Smooth muscle cell (in vitro differentiated cells): ENCODE results near the gene HGD. TPM values are rescaled to one million over a fixed set of nuclear protein-coding genes. Genes with fewer than 3 reads are reported as not detected.

Experiments used
- DNase-seq: peaks from one replicate; lab custom pipeline; 2025; ENCODE audit not compliant: unreplicated experiment; lab: John Stamatoyannopoulos, UW
- H2AFZ ChIP-seq: fragments of 200-600 bp; sonication (generic); 2 replicates; pipeline ENCODE4 v1.6.0; 2016; ENCODE audit warnings: antibody characterized with exemption, low read depth, mild to moderate bottlenecking
- H3F3A ChIP-seq: fragments of 200-600 bp; sonication (generic); 2 replicates; pipeline ENCODE4 v1.6.0; 2017; ENCODE audit warnings: antibody characterized with exemption, low read depth
- H3K27ac ChIP-seq: fragments of 200-600 bp; sonication (generic); 2 replicates; pipeline ENCODE4 v1.5.1; 2016; ENCODE audit warnings: low read depth, mild to moderate bottlenecking
- H3K27me3 ChIP-seq: fragments of 200-600 bp; sonication (generic); 2 replicates; pipeline ENCODE4 v1.6.1; 2016; ENCODE audit warnings: low read depth, mild to moderate bottlenecking
- H3K36me3 ChIP-seq: fragments of 200-600 bp; sonication (generic); 2 replicates; pipeline ENCODE4 v1.5.1; 2016; ENCODE audit warnings: low read depth
- H3K4me1 ChIP-seq: fragments of 200-600 bp; sonication (generic); 2 replicates; pipeline ENCODE4 v1.5.1; 2016; ENCODE audit warnings: low read depth
- H3K4me2 ChIP-seq: fragments of 200-600 bp; sonication (generic); 2 replicates; pipeline ENCODE4 v1.6.0; 2016; ENCODE audit warnings: mild to moderate bottlenecking
- H3K4me3 ChIP-seq: fragments of 200-600 bp; sonication (generic); 2 replicates; pipeline ENCODE4 v1.5.1; 2016; ENCODE audit warnings: mild to moderate bottlenecking
- H3K79me2 ChIP-seq: fragments of 200-600 bp; sonication (generic); 2 replicates; pipeline ENCODE4 v1.6.0; 2016; ENCODE audit warnings: low read depth, mild to moderate bottlenecking
- H3K9ac ChIP-seq: fragments of 200-600 bp; sonication (generic); 2 replicates; pipeline ENCODE4 v1.6.0; 2016; ENCODE audit warnings: low read depth
- H3K9me3 ChIP-seq: fragments of 200-600 bp; sonication (generic); replicated peaks from 2 replicates; pipeline ENCODE4 v1.5.1; 2016; ENCODE audit warnings: low read depth
- H4K20me1 ChIP-seq: fragments of 200-600 bp; sonication (generic); 2 replicates; pipeline ENCODE4 v1.6.0; 2016; ENCODE audit warnings: low read depth
- CTCF ChIP-seq: fragments of 200-600 bp; sonication (generic); IDR thresholded peaks from 2 replicates; pipeline ENCODE4 v1.5.1; 2017; ENCODE audit warnings: borderline replicate concordance, mild to moderate bottlenecking, antibody characterized with exemption; ENCODE audit not compliant: insufficient read depth, poor library complexity, severe bottlenecking
- WGBS: methylation state at CpG from one replicate; pipeline ENCODE4 v1.1.7; 2016; ENCODE audit warnings: low lambda C conversion rate; 5-methylcytosine and 5-hydroxymethylcytosine counted together
- polyA plus RNA-seq: library from polyadenylated mRNA; unstranded; fragments of >200 nt; fragmentation: Nextera tagmentation; extraction: Ambion mirVana; gene quantifications from 2 replicates; pipeline ENCODE4 v1.2.1, GENCODE V29; 2016
- total RNA-seq: library from RNA; depleted of rRNA; stranded (reverse); fragments of >200 nt; gene quantifications from 2 replicates; pipeline ENCODE4 v1.2.3, GENCODE V29; 2014

Gene HGD
- total and polyA plus RNA-seq, 2 experiments from 2014 or later: 3.8 to 10.9 TPM

- H3K9me3 ChIP-seq: no peaks in the 10 kb centered on the region
- no peaks in the 10 kb centered on the region for H4K20me1 ChIP-seq
- no peak overlapping the region for H3K9ac ChIP-seq
- H3K4me3 ChIP-seq: no peak overlapping the region
- WGBS: 82% methylated on average over 5 of the region's 5 CpGs
- H3K27ac ChIP-seq: no peak overlapping the region
- H3K27me3 ChIP-seq: no peaks in the 10 kb centered on the region
- no peak overlapping the region for H3K4me2 ChIP-seq
- no peak overlapping the region for H2AFZ ChIP-seq
- H3K79me2 ChIP-seq: no peaks in the 10 kb centered on the region
- DNase-seq: no peak
- no peak for TF ChIP-seq CTCF
- no peaks in the 10 kb centered on the region for H3K36me3 ChIP-seq
- H3K4me1 ChIP-seq: no peaks in the 10 kb centered on the region
- no peaks in the 10 kb centered on the region for H3F3A ChIP-seq
Observed at GRCh38 chr3:120652896-120653545, 29.0 kb downstream of the HGD start.

GRCh38 chr3:120652281-120652680, 29.8 kb downstream of the HGD start:
- H2AFZ ChIP-seq: no peak overlapping the region
- no peak overlapping the region for H3K4me3 ChIP-seq
- H3K4me1 ChIP-seq: no peaks in the 10 kb centered on the region
- no peaks in the 10 kb centered on the region for H3K9me3 ChIP-seq
- no peak overlapping the region for H3K27ac ChIP-seq
- no peak overlapping the region for H3K9ac ChIP-seq
- DNase-seq: no peak
- no peaks in the 10 kb centered on the region for H3F3A ChIP-seq
- 85% methylated on average over 3 of the region's 3 CpGs for WGBS
- H4K20me1 ChIP-seq: no peaks in the 10 kb centered on the region
- H3K79me2 ChIP-seq: no peaks in the 10 kb centered on the region
- H3K27me3 ChIP-seq: no peaks in the 10 kb centered on the region
- TF ChIP-seq CTCF: no peak
- no peak overlapping the region for H3K4me2 ChIP-seq
- H3K36me3 ChIP-seq: no peaks in the 10 kb centered on the region

GRCh38 chr3:120650311-120650710, 31.7 kb downstream of the HGD start:
- Histone ChIP-seq H2AFZ (no peak overlapping the region), H3K27me3 (no peaks in the 10 kb centered on the region), H4K20me1 (no peaks in the 10 kb centered on the region), H3K9ac (no peak overlapping the region), H3K4me1 (peaks cover 3% of the 10 kb centered on the region), H3K27ac (no peak overlapping the region), H3F3A (peaks cover 4% of the 10 kb centered on the region), H3K36me3 (no peaks in the 10 kb centered on the region), H3K79me2 (no peaks in the 10 kb centered on the region), H3K4me3 (no peak overlapping the region), H3K9me3 (no peaks in the 10 kb centered on the region), H3K4me2 (no peak overlapping the region)
- no peak for DNase-seq
- 94% methylated on average over 2 of the region's 2 CpGs for WGBS
- TF ChIP-seq CTCF: no peak

- Histone ChIP-seq H3K27me3 (no peaks in the 10 kb centered on the region), H4K20me1 (no peaks in the 10 kb centered on the region), H3K9me3 (no peaks in the 10 kb centered on the region), H3K4me1 (peaks cover 6% of the 10 kb centered on the region), H3K79me2 (no peaks in the 10 kb centered on the region), H3K27ac (no peak overlapping the region), H3K4me2 (no peak overlapping the region), H3K36me3 (no peaks in the 10 kb centered on the region), H2AFZ (no peak overlapping the region), H3K4me3 (no peak overlapping the region), H3K9ac (no peak overlapping the region), H3F3A (peaks cover 4% of the 10 kb centered on the region)
- no peak for TF ChIP-seq CTCF
- no peak for DNase-seq
- 93% methylated on average over 3 of the region's 3 CpGs for WGBS
Observed at GRCh38 chr3:120649830-120650233, 32.2 kb downstream of the HGD start.
